DMS53 (cell line): Measurements from ENCODE around the gene ARHGEF7.
"Not testable (repeated sequence)": the region's sequence is repeated elsewhere in the genome, so short reads cannot be mapped to it uniquely, and the experiment has no call there.

Source experiments
- DNase-seq: peaks from one replicate; lab custom pipeline; 2025; lab: John Stamatoyannopoulos, UW

The ARHGEF7 gene

DNA sequence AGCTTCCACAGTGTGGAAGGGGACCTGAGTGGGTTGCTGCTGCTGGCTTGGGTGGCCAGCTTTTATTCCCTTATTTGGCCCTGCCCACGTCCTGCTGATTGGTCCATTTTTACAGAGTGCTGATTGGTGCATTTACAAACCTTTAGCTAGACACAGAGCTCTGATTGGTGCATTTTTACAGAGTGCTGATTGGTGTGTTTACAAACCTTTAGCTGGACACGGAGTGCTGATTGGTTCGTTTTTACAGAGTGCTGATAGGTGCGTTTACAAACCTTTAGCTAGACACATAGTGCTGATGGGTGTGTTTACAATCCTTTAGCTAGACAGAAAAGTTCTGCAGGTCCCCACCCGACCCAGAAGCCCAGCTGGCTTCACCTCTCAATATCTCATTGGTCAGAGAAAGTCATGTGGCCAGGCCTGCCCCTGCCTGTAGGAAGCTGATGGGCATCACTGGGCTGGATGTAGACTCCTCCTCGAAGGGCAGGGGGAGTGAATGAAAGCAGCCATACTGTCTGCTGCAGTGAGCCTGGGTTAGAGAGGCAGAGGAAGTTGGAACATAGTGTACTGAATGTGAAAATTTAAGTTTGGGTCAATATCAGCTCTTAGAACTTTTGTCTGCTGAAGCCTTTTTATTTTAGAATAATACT, 83.7 kb downstream of the ARHGEF7 start:
- not testable (repeated sequence) for DNase-seq

- no peak for DNase-seq
These were observed 86.3 kb downstream of the ARHGEF7 start for GRCh38 chr13:111201304-111201940.

- no peak for DNase-seq
These were observed 87.1 kb downstream of the ARHGEF7 start for GRCh38 chr13:111202156-111202621.

DNA sequence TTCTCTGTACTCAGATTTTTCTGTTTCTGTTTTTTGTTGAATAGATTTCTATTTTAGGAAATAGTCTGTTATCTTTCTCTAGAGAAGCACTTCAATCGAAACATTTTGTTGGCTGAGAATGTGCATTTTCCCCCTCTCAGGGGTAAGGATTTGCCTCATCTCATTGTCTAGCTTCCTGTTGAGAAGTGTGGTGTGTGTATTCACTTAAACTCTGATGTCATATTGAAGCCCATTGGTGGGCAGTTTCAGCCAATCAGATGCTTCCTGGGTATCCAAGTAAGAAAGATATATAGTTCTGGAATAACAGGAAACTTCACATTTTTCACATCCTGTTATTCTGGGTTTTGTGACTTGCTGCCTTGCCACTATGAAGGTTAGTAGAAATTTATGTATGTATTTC, 87.6 kb downstream of the ARHGEF7 start:
- peak; percentile 51 for DNase-seq

DNA sequence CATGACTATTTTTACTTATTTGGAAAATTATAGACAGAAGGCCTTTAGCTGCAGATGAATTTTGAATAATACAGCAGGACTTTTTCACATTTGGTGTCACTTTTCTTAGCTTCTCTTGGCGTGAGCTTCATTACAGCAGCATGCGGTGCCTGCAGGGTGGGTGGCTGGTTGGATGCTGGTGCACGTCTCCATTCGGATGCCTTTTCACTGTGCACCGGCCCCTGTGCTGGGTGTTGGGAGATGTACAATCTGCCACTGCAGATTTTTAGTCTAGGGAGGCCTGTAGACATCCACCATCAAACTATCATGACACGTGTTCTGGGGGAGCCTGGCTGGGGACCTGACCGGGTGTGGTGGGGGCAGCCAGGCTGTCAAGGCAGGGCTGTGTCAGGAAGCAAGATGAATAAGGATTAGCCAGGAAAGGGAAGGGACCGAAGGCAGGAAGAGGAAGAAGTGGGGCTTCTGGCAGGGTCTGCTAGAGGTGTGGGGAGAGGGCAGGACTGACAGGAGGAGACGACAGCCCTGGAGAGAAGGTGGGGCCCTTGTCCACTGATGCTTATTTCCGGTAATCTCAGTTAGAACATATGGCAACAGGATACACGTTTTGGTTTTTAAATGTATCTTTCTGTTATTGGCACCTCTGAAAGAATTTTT, 88.8 kb downstream of the ARHGEF7 start:
- no peak for DNase-seq

- DNase-seq = no peak
These were observed 89.5 kb downstream of the ARHGEF7 start for GRCh38 chr13:111204438-111205177.

DNA sequence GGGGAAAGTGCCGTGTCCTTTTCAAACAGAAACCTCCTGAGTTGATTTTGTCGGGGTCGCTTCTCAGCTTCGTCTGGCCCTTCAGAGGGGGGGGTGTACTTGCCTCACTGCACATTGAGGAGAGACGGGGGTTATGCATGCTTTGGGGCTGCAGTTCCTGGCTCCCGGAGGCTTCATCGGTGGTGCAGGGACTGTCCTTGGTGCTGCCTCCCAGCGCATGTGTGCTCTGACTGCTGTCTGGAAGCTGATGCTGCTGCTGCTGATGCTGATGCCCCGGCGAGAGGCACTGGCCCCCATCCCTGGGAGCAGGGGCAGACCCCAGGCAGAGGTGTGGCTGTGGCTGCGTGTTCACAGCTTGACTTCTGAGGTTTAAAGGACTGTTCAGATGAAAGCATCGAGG, 91.0 kb downstream of the ARHGEF7 start:
- DNase-seq = no peak

DNA sequence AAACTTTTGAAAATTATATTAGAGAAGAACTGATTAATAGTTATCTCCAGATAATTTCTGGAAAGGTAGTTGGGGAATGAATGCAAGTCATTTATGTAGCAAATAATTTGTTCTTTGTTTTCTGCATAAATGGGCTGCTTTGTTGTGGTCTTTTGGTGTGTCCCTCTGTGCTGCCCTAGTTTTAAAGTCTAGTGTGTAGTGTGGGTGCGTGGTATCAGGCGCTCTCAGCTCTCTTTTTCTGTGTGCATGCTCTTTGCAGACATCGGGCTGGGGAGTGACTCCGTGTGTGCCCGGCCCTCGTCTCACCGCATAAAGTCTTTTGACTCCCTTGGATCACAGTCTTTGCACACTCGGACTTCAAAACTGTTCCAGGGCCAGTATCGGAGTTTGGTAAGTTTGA, 94.5 kb downstream of the ARHGEF7 start:
- DNase-seq = no peak

DNA sequence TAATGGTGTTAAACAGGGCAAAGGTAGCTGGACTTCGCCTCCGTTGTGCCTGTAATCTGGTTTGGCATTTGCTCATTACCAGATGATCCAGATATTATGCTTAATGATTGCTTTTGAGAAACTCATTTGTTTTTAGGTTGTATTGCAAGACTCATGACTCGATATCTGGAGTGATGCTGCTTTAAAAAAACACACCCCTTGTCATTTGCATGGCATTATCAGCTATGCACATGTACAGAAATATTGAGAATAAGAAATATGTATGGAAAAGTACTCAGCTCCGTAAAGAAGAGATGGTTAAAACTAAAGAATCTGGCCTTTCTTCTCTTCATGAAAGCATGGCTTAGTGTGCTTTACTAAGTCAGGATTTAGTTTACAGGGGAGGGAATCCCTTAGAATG, 95.0 kb downstream of the ARHGEF7 start:
- no peak for DNase-seq

- no peak for DNase-seq
These were observed 95.7 kb downstream of the ARHGEF7 start for GRCh38 chr13:111210544-111211469.

GRCh38 chr13:111211789-111212516, 96.8 kb downstream of the ARHGEF7 start:
- DNase-seq = no peak

- no peak for DNase-seq
These were observed 97.4 kb downstream of the ARHGEF7 start for GRCh38 chr13:111212517-111212873.

- DNase-seq = no peak
These were observed 99.0 kb downstream of the ARHGEF7 start for GRCh38 chr13:111213964-111214726.

- no peak for DNase-seq
These were observed 100.3 kb downstream of the ARHGEF7 start for GRCh38 chr13:111215081-111216047.

DNA sequence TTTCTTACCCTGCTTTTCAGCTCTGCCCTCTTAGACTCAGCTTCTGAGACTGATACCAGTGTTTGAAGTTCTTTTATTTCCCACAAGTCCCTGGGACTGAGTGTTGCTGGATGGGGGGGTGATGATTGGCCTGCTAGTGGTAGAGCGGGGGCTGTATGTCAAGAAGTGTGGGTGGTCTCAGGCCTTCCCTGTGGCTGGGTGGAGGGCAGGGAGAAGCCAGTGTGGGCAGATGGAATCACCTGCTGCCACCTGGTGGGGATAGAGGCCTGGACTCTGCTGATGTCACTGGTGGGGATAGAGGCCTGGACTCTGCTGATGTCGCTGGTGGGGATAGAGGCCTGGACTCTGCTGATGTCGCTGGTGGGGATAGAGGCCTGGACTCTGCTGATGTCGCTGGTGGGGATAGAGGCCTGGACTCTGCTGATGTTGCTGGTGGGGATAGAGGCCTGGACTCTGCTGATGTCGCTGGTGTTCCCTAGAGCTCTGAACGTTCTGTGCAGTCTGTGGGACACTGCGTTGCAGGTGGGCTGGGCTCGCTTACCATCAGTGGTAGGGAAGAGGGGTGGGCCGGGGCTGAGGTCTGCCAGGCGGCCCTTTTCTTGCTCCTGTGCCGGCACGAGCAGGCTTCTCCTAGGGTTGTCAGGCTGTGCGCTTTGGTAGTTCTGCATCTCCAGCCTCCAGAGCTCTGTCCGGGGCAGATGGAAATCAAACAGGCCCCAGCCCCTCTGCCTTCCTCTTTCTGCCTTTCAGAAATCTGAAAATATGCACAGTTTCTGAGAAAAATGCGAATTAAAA, 101.3 kb downstream of the ARHGEF7 start:
- DNase-seq = peak; percentile 21

DNA sequence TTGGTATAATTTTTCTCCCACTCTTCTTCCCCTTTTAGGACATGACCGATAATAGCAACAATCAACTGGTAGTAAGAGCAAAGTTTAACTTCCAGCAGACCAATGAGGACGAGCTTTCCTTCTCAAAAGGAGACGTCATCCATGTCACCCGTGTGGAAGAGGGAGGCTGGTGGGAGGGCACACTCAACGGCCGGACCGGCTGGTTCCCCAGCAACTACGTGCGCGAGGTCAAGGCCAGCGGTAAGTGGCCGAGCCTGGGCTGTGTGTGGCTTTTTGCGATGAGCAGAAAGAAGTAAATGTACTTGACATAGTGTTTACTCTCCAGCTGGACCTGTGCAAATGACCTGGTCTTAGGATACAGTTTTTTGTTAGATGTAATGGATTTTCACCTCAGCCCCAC, 102.5 kb downstream of the ARHGEF7 start:
- no peak for DNase-seq

GRCh38 chr13:111219280-111219679, 104.2 kb downstream of the ARHGEF7 start:
- no peak for DNase-seq

DNA sequence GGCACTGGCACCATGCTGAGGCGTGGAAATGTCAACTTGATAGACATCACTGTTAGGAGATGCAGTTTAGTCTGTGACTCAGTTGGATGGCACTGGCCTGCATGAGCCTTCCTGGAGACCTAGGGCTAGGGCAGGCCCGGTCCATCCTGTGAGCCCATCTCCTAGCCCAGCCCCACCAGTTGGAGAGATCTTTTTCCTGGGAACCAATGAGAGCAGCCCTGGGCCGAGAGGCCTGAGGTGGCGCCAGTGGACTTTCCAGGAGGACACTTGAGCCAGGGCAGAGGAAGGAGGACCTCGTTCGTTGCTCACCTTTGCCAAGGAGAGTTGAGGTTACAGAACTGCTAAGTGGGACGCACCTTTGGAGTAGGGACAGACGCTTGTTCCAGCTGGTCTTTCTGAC, 104.8 kb downstream of the ARHGEF7 start:
- DNase-seq = no peak
